Calu3 (cell line): Measurements from ENCODE around the gene TTLL8. TPM values are rescaled to one million over a fixed set of nuclear protein-coding genes. Genes with fewer than 3 reads are reported as not detected.

Experiments used
- BruUV-seq: library from RNA; stranded (reverse); fragments of 400-500 nt; replicated peaks from 2 replicates; lab custom pipeline; 2021; lab: Mats Ljungman, UMichigan
- CTCF ChIA-PET: fragments of 300-600 bp; sonication (Branson Sonifier 250); formaldehyde crosslinking; loops from one replicate; lab custom pipeline; 2022; ENCODE audit warnings: antibody characterized with exemption; lab: Charles Lee
- DNase-seq: peaks from one replicate; pipeline ENCODE4 v3.0.0; 2022
- H3K27ac Mint-ChIP-seq: one replicate; pipeline ENCODE4 v1.8.0; 2022; ENCODE audit warnings: mixed read lengths; ENCODE audit not compliant: unreplicated experiment
- H3K27me3 Mint-ChIP-seq: one replicate; pipeline ENCODE4 v1.8.0; 2022; ENCODE audit warnings: mixed read lengths; ENCODE audit not compliant: unreplicated experiment
- H3K36me3 Mint-ChIP-seq: one replicate; pipeline ENCODE4 v1.8.0; 2022; ENCODE audit warnings: mild to moderate bottlenecking, moderate library complexity, mixed read lengths; ENCODE audit not compliant: insufficient read depth, unreplicated experiment
- H3K4me1 Mint-ChIP-seq: one replicate; pipeline ENCODE4 v1.8.0; 2022; ENCODE audit warnings: mild to moderate bottlenecking, low read depth, mixed read lengths; ENCODE audit not compliant: unreplicated experiment
- H3K4me3 Mint-ChIP-seq: one replicate; pipeline ENCODE4 v1.8.0; 2022; ENCODE audit warnings: mild to moderate bottlenecking, low read depth, moderate library complexity, mixed read lengths; ENCODE audit not compliant: unreplicated experiment
- H3K9me3 Mint-ChIP-seq: one replicate; pipeline ENCODE4 v1.8.0; 2022; ENCODE audit warnings: low read depth, mixed read lengths; ENCODE audit not compliant: unreplicated experiment
- intact Hi-C: fragments of 100-400 bp; cut with micrococcal nuclease; formaldehyde crosslinking; loops from one replicate; pipeline ENCODE4 v1.10.0; 2022; ENCODE audit not compliant: unreplicated experiment
- total RNA-seq: library from RNA; stranded (reverse); gene quantifications from 2 replicates; pipeline ENCODE4 v1.2.3, GENCODE V29; 2022
- TF ChIP-seq, protein P1 (sequence below): fragments of 200-600 bp; IDR thresholded peaks from one replicate; pipeline ENCODE4 v1.8.0; 2022; ENCODE audit warnings: antibody characterized with exemption; ENCODE audit not compliant: unreplicated experiment

The TTLL8 gene
- total RNA-seq, 1 experiment from 2014 or later = not detected

DNA sequence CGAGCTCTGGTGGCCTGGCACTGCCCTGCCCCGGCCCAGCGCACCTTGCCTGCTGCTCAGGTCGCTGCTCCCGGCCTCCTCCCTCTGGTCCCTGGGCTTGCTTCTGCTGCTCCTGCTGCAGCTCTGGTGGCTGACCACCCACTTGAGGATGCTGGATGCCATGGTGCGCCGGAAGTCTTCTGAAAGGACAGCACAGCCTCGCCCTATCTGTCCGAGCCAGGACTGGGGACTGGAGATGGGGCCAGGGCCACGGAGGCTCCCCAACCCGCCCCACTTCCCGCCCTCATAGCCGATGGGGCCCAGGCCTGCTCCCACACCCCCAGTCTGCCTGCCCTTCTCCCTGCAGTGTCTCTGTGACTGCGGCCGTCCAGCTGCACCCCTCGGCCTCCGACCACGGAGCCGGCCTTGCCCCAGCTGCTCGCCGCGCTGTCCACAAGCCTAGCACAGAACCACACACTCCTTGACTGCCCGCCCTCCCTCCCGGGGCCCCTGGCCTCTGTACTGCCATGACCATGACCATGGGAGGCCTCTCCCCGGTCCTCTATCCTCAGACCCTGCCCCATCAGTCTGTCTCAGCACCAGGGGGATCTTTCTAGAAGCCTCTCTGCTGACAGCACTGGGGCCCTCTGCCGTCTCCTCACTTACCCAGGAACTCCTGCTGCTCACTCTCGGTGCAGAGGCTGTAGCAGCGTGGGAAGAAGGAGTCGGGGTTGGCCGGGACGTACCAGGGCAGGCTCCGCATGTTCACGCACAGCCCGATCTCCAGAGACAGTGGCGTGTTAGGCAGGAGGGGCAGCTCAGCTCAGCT lies 12.7 kb downstream of the TTLL8 start:
- CTCF ChIA-PET = no interaction called here
- no peak for DNase-seq
- Mint-ChIP-seq H3K27me3 (peaks cover 76% of the 10 kb centered on the region), H3K4me3 (no peak overlapping the region), H3K9me3 (peaks cover 7% of the 10 kb centered on the region), H3K4me1 (no peaks in the 10 kb centered on the region), H3K36me3 (peaks cover 5% of the 10 kb centered on the region), H3K27ac (no peak overlapping the region)
- intact Hi-C loops = no loop called here
- TF ChIP-seq, protein P1, sequence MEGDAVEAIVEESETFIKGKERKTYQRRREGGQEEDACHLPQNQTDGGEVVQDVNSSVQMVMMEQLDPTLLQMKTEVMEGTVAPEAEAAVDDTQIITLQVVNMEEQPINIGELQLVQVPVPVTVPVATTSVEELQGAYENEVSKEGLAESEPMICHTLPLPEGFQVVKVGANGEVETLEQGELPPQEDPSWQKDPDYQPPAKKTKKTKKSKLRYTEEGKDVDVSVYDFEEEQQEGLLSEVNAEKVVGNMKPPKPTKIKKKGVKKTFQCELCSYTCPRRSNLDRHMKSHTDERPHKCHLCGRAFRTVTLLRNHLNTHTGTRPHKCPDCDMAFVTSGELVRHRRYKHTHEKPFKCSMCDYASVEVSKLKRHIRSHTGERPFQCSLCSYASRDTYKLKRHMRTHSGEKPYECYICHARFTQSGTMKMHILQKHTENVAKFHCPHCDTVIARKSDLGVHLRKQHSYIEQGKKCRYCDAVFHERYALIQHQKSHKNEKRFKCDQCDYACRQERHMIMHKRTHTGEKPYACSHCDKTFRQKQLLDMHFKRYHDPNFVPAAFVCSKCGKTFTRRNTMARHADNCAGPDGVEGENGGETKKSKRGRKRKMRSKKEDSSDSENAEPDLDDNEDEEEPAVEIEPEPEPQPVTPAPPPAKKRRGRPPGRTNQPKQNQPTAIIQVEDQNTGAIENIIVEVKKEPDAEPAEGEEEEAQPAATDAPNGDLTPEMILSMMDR = no peak
- BruUV-seq = no TSS peak

DNA sequence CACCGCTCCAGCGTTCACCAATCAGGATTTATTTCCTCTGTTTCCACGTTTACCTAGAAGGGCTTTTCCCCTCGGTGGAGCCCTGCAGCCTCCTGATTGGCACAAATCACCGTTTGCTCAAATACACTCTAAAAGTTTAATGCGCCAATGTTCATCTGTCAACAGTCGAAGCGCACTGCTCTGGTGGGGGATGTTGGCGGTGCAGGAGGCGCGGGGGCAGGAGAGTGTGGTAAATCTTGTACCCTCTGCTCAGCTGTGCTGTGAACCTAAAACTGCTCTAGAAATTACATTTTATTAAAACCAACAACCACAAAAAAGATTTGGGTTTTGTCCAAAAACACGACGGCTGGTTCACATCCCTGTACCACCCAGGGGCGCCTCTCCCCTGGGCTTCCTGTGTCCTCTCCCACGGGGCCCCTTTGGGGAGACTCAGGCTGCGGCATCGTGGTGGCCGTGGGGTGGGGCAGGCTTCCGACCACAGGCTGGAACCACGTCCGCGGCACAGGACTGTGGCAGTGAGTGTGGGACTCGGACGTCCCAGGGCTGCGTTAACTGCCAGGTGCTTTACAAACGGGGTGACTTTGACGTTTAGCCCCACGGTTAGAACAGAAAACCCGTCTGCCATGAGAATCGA lies 13.5 kb downstream of the TTLL8 start:
- no peaks in the 10 kb centered on the region for H3K4me1 Mint-ChIP-seq
- H3K9me3 Mint-ChIP-seq = peaks cover 7% of the 10 kb centered on the region
- no TSS peak for BruUV-seq
- peaks cover 5% of the 10 kb centered on the region for H3K36me3 Mint-ChIP-seq
- H3K27ac Mint-ChIP-seq = no peak overlapping the region
- H3K27me3 Mint-ChIP-seq = peaks cover 68% of the 10 kb centered on the region
- H3K4me3 Mint-ChIP-seq = no peak overlapping the region
- DNase-seq = no peak
- TF ChIP-seq, protein P1 = no peak
- intact Hi-C loops = no loop called here
- CTCF ChIA-PET = no interaction called here

DNA sequence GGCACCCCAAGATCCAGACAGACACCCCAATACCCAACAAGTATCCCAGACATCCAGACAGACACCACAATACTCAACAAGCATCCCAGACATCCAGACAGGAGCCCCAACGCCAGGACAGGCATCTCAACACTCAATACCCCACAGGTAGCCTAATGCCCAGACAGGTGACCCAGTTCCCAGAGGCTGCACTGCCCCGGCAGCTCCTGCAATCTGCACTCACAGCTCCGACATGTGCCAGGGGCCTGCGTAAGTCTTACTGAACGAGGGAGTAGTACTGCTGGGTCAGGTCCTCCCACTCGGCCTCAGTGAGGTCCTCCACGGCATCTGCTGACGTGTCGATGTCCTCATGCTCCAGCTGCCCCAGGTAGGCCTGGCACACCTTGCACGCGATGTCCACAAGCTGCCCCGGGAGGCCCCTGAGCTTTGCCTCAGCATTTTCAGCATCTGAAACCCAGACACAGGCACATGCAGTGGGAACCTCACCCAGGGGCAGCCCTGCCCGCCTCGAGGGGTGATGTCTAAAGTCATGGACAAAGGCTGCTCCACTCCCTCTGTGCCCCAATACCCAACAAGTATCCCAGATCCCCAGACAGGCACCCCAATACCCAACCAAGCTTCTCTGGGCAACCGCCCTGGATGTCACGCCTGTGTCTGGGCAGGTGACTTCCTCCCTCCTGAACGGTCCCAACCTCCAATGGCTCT lies 16.6 kb downstream of the TTLL8 start:
- no peak for DNase-seq
- no peak overlapping the region for H3K4me3 Mint-ChIP-seq
- BruUV-seq = no TSS peak
- H3K27me3 Mint-ChIP-seq = peaks cover 65% of the 10 kb centered on the region
- H3K27ac Mint-ChIP-seq = no peak overlapping the region
- intact Hi-C loops = no loop called here
- TF ChIP-seq, protein P1 = no peak
- H3K36me3 Mint-ChIP-seq = peaks cover 5% of the 10 kb centered on the region
- H3K9me3 Mint-ChIP-seq = peaks cover 9% of the 10 kb centered on the region
- no peaks in the 10 kb centered on the region for H3K4me1 Mint-ChIP-seq
- CTCF ChIA-PET = no interaction called here

DNA sequence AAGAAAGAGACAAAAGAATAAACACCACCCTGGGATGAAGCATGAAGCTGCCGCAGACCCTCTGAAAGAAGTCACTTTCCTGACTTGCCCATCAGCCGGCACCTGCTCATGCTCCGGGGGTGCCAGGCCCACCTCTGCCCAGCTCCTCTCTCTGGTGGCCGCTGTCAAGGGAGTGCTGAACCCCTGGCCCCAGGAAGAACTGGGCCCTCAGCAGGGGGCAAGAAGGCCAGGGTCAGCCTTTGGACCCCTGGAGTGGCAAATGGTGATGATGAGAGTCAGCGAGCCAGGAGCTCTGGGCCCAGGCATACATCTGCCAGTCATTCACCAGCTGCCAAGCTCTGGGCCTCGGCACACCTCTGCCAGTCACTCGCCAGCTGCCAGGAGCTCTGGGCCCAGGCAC lies 17.4 kb downstream of the TTLL8 start:
- Mint-ChIP-seq H3K36me3 (peaks cover 5% of the 10 kb centered on the region), H3K9me3 (peaks cover 9% of the 10 kb centered on the region), H3K4me3 (no peak overlapping the region), H3K27ac (no peak overlapping the region), H3K27me3 (peaks cover 68% of the 10 kb centered on the region), H3K4me1 (no peaks in the 10 kb centered on the region)
- TF ChIP-seq, protein P1 = no peak
- no TSS peak for BruUV-seq
- intact Hi-C loops = no loop called here
- DNase-seq = no peak
- CTCF ChIA-PET = no interaction called here
